ENCODE measurements around the gene VRK1.
A peak's percentile ranks its signal among the peaks of the same experiment; 100 is the strongest.

VRK1 gene, protein sequence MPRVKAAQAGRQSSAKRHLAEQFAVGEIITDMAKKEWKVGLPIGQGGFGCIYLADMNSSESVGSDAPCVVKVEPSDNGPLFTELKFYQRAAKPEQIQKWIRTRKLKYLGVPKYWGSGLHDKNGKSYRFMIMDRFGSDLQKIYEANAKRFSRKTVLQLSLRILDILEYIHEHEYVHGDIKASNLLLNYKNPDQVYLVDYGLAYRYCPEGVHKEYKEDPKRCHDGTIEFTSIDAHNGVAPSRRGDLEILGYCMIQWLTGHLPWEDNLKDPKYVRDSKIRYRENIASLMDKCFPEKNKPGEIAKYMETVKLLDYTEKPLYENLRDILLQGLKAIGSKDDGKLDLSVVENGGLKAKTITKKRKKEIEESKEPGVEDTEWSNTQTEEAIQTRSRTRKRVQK

DNA sequence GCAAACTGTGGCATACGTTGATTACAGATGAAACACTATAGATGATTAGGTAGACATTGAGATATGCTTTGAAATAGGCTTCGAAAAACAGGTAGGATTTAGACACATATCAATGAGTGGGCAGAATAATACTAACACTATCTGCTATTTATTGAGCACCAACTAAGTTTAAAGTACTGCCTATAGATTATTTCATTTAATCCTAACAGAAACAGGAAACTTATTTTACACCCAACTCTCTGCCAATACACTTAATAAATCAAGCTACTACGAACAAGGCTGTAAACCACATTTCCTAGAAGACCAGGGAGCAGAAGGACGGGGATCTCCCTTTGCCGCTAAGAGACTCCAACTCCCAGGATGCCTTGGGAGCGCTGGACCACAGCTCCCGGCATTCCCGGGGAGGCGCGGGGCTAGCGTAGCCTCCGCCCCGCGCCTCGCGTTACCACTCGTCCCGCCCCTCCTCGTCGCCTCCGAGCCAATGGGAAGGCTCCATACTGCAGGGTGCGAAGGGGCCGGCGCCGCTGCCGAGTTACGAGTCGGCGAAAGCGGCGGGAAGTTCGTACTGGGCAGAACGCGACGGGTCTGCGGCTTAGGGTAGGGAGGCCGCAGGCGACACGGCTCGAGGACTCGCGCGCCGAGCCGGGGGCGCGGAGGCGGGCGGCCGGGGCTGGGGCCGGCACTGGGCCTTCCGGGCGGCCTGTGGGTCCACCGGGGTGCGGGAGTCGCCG is at the start of gene VRK1:
Gene VRK1, plus strand, starts transcription at position 532 of the 731 bp plus-strand sequence. CDS start 36,090 bp downstream, outside the sequence.
- H4K20me1 ChIP-seq = peaks cover 0 to 45% (median 28%) of the 10 kb centered on the region in 11 experiments; a peak in 12 of 22 replicates
- no peaks in the 10 kb centered on the region for H3K9me3 ChIP-seq (replicated peaks in 1 of 11)
- peak within 1 kb of the TSS; percentile 56 to 99 (median 97); a peak in 21 of 22 replicates for H3K27ac ChIP-seq
- H3K27me3 ChIP-seq = no peaks in the 10 kb centered on the region
- TF ChIP-seq Cebpa-rat (IDR thresholded peaks at IDR 0.05) = no peak
- H3K4me2 ChIP-seq = peak within 1 kb of the TSS; percentile 78 to 98 (median 87)
- H3K36me3 ChIP-seq = peaks cover 0 to 20% (median 0%) of the 10 kb centered on the region in 11 experiments; a peak in 3 of 22 replicates
- H3K9ac ChIP-seq = peak within 1 kb of the TSS; percentile 86 to 99 (median 97)
- peak within 1 kb of the TSS; percentile 78 to 97 (median 90) for H3K4me3 ChIP-seq
- peaks cover 13 to 30% (median 19%) of the 10 kb centered on the region in 10 experiments; a peak in 19 of 20 replicates for H3K4me1 ChIP-seq

DNA sequence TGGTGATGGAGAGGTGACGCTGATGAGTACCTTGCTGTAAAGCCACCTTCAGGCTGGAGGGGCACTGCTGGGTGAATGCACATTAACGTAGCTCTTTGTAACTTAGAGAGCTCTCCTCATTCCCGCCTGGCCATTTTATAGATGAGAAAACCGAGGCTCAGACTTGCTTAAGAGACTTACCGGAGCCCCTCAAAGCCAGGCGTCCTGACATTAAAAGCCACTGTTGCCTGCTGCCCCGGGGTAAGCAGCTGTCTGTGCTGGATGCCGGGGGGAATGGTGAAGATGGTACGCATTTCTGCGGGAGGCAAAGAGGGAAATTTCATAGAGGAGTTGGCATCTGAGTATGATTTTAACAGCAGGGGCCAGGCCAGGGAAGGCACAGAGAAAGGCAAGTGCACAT is 49.6 kb upstream of the VRK1 start:
- H3K4me3 ChIP-seq = no peak overlapping the region
- no peaks in the 10 kb centered on the region for H3K36me3 ChIP-seq
- H3K4me2 ChIP-seq = no peak overlapping the region
- no peaks in the 10 kb centered on the region for H4K20me1 ChIP-seq
- no peak overlapping the region for H3K9ac ChIP-seq
- TF ChIP-seq Cebpa-rat (IDR thresholded peaks at IDR 0.05) = no peak
- no peaks in the 10 kb centered on the region for H3K9me3 ChIP-seq (replicated peaks in 1 of 11)
- H3K4me1 ChIP-seq = peaks cover 0 to under 1% (median 0%) of the 10 kb centered on the region in 10 experiments; a peak in 5 of 20 replicates
- no peak overlapping the region for H3K27ac ChIP-seq
- peaks cover 0 to 3% (median 0%) of the 10 kb centered on the region in 11 experiments; a peak in 3 of 22 replicates for H3K27me3 ChIP-seq

DNA sequence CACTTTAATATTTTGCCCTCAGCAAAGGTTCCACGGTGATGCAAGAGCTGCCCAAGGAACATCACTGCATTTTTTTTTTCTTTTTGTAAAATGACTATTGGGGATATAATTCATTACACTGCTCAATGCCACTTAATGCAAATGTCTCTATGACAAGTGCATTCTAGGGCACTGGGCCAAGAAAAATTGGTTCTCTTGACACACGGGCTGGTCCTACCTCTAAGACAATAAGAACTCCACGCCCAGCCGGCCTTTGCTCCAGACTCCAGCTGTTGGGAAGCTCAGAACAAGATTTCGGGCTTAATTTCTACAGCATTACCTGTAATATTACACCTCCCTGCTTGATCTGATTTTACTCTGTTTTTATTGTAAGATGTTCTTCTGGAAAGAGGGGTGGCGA is 48.8 kb upstream of the VRK1 start:
- Histone ChIP-seq H3K4me1 (no peaks in the 10 kb centered on the region), H3K9me3 (replicated peaks in 1 of 11) (no peaks in the 10 kb centered on the region)

DNA sequence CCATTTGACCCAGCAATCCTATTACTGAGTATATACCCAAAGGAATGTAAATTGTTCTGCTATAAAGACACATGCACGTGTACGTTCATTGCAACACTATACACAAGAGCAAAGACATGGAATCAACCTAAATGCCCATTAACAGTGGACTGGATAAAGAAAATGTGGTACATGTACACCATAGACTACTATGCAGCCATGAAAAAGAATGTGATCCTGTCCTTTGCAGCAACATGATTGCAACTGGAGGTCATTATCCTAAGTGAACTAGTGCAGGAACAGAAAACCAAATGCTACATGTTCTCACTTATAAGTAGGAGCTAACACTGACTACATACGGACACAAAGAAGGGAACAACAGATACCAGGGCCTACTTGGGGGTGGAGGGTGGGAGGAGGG is 45.7 kb upstream of the VRK1 start:
- Histone ChIP-seq H4K20me1 (no peaks in the 10 kb centered on the region), H3K9me3 (replicated peaks in 1 of 11) (no peaks in the 10 kb centered on the region), H3K4me1 (no peaks in the 10 kb centered on the region), H3K36me3 (no peaks in the 10 kb centered on the region), H3K9ac (no peak overlapping the region), H3K27ac (no peak overlapping the region), H3K4me3 (no peak overlapping the region), H3K4me2 (no peak overlapping the region), H3K27me3 (no peaks in the 10 kb centered on the region)
- no peak for TF ChIP-seq Cebpa-rat (IDR thresholded peaks at IDR 0.05)

More for the DNA sequence above, 48.8 kb upstream of the VRK1 start:
- H3K9ac ChIP-seq = no peak overlapping the region
- no peak overlapping the region for H3K4me2 ChIP-seq
- no peak for TF ChIP-seq Cebpa-rat (IDR thresholded peaks at IDR 0.05)
- no peaks in the 10 kb centered on the region for H4K20me1 ChIP-seq
- H3K27me3 ChIP-seq = no peaks in the 10 kb centered on the region
- no peak overlapping the region for H3K27ac ChIP-seq
- no peak overlapping the region for H3K4me3 ChIP-seq
- no peaks in the 10 kb centered on the region for H3K36me3 ChIP-seq

DNA sequence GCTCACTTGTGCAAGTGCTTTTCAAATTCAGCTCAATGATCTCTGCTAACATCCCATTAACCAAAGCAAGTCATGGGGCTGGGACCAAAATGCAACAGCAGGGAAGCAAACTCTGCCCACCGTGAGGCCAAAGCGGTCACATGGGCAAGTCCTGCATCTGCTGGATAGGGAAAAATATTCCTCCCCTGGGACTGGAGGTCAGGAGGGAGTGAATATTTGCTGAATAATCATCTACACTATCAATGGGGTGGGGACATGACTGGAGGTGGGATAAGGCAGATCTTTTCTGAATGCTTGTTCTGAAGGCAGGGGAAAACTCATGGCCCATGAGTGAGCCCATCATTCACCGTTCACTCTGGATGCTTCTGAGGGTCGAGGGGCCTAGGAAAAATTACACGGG is 45.1 kb upstream of the VRK1 start:
- Histone ChIP-seq H3K27me3 (no peaks in the 10 kb centered on the region), H3K9me3 (replicated peaks in 1 of 11) (no peaks in the 10 kb centered on the region), H3K4me3 (no peak overlapping the region), H4K20me1 (no peaks in the 10 kb centered on the region), H3K4me2 (no peak overlapping the region), H3K36me3 (no peaks in the 10 kb centered on the region), H3K27ac (no peak overlapping the region), H3K4me1 (no peaks in the 10 kb centered on the region), H3K9ac (no peak overlapping the region)
- no peak for TF ChIP-seq Cebpa-rat (IDR thresholded peaks at IDR 0.05)

DNA sequence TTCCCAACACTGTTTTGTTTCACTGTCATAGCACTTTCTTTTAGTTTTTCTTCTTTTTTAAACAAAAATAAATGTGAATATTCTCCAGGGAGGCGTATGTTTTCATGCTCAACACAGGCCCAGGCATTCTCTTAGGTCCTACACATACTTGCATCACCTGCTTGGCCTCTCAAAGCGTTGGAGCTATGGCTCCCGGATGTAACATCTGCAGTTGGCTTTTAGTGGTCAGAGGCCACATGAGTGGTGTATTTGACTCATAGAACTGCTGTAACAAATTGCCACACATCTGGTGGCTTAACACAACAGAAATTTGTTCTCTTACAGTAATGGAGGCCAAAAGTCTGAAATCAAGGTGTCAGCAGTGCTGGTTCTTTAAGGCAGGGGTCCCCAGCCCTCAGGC is 44.6 kb upstream of the VRK1 start:
- Histone ChIP-seq H3K4me2 (no peak overlapping the region), H3K27me3 (no peaks in the 10 kb centered on the region), H3K4me3 (no peak overlapping the region), H3K27ac (no peak overlapping the region), H4K20me1 (no peaks in the 10 kb centered on the region), H3K9ac (no peak overlapping the region), H3K9me3 (replicated peaks in 1 of 11) (no peaks in the 10 kb centered on the region), H3K36me3 (no peaks in the 10 kb centered on the region), H3K4me1 (no peaks in the 10 kb centered on the region)
- TF ChIP-seq Cebpa-rat (IDR thresholded peaks at IDR 0.05) = no peak

DNA sequence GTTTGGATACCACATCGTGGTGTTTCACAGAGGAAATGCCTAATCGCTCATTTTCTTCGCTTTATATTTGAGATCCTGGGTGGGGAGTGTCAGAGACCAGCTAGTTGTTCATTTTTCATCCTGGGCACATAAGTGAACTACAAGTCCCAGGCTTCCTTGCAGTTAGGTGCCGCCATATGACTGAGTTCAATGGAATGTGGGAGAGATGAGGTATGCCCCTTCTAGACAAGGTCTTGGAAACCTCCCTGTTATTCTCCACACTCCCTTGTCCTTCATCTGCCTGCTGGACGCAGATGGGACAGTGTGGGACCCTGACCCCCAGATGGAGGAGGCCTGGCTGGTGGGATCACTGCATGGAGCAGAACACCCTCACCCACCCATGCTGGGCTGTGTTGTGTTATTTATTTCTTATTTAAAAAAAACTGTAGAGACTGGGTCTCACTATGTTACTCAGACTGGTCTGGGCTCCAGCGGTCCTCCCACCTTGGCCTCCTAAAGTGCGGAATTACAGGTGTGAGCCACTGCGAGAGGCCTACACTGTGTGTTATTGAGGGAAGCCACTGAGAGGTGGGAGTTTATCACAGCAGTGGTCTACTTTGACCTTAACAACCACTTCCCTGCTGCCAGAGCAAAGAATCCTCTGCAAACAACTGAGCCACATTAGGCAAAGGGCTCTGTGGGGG is 42.9 kb upstream of the VRK1 start:
- Histone ChIP-seq H4K20me1 (no peaks in the 10 kb centered on the region), H3K9ac (no peak overlapping the region), H3K36me3 (no peaks in the 10 kb centered on the region), H3K27ac (no peak overlapping the region), H3K27me3 (no peaks in the 10 kb centered on the region), H3K9me3 (replicated peaks in 1 of 11) (no peaks in the 10 kb centered on the region), H3K4me3 (no peak overlapping the region), H3K4me2 (no peak overlapping the region), H3K4me1 (no peaks in the 10 kb centered on the region)
- no peak for TF ChIP-seq Cebpa-rat (IDR thresholded peaks at IDR 0.05)

DNA sequence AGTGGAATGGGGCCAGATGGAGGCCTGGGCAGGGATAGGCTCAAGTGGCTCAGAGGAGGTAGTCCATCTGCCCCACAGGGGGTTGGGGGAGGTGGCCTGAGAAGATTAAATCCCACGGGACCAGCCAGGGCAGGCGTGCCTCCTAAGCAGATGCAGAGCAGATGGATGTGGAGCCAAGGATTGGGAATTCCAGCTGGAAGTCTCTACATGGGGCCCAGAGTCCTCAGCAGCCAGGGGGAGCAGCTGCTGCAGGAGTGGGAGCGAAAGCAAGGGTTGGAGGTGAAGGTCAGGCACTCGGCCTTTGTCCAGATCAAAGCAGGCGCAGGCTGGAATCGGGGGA is 42.4 kb upstream of the VRK1 start:
- Histone ChIP-seq H4K20me1 (no peaks in the 10 kb centered on the region), H3K36me3 (no peaks in the 10 kb centered on the region), H3K27ac (no peak overlapping the region), H3K4me3 (no peak overlapping the region), H3K4me1 (no peaks in the 10 kb centered on the region), H3K4me2 (no peak overlapping the region), H3K9ac (no peak overlapping the region), H3K9me3 (replicated peaks in 1 of 11) (no peaks in the 10 kb centered on the region), H3K27me3 (no peaks in the 10 kb centered on the region)
- no peak for TF ChIP-seq Cebpa-rat (IDR thresholded peaks at IDR 0.05)

DNA sequence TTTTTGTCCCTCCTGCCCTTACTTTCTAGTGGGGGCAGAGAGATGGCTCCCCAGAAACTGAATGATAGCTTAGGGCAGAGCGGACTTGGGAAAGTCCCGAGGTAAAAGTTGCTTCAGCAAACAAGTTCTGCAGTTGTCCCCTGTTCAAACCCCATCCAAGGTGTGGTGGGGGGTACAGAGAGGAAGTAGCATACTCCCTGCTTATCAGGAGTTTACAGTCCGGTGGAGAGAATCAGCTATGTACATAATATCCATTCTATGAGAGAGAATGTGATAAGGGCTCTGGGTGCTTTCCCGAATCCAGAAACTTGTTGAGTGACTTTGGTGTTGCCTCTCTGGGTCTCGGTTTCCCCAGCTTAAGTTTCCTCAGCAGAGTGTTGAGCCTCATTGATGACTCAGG is 40.4 kb upstream of the VRK1 start:
- Histone ChIP-seq H3K4me1 (no peaks in the 10 kb centered on the region), H3K4me3 (no peak overlapping the region), H4K20me1 (no peaks in the 10 kb centered on the region), H3K9ac (no peak overlapping the region), H3K27me3 (no peaks in the 10 kb centered on the region), H3K9me3 (replicated peaks in 1 of 11) (no peaks in the 10 kb centered on the region), H3K27ac (no peak overlapping the region), H3K36me3 (no peaks in the 10 kb centered on the region), H3K4me2 (no peak overlapping the region)
- TF ChIP-seq Cebpa-rat (IDR thresholded peaks at IDR 0.05) = no peak

Data from BLaER1 treated with 17β-estradiol and CSF1 and Interleukin-3, amounts not matched to agents 10 nM and 100 nM (cell line).